SK-N-SH (cell line): ENCODE results near the gene ZNF30. TPM values are rescaled to one million over a fixed set of nuclear protein-coding genes. Genes with fewer than 3 reads are reported as not detected.
A peak's percentile ranks its signal among the peaks of the same experiment; 100 is the strongest.

Source experiments
- CTCF ChIA-PET: fragments of 300-600, 350-600 bp; formaldehyde crosslinking; extraction: SDS; loops from one replicate; lab custom pipeline; 2021; lab: Yijun Ruan, JAX
- POLR2A ChIA-PET: fragments of 350-600 bp; sonication (Branson Sonifier 250); formaldehyde crosslinking; extraction: SDS; loops from one replicate; lab custom pipeline; 2020; ENCODE audit warnings: antibody characterized with exemption, inconsistent platforms; lab: Yijun Ruan, JAX
- DNase-seq: peaks from one replicate; pipeline ENCODE4 v3.0.0; 2012
- H2AFZ ChIP-seq: fragments of 200-600 bp; sonication (generic); 2 replicates; pipeline ENCODE4 v1.8.1; 2016; ENCODE audit warnings: antibody characterized with exemption, mild to moderate bottlenecking, low read depth
- H3F3A ChIP-seq: fragments of 200-600 bp; sonication (generic); replicated peaks from 2 replicates; pipeline ENCODE3; 2016; ENCODE audit warnings: antibody characterized with exemption, mild to moderate bottlenecking; ENCODE audit not compliant: insufficient read depth
- H3K27ac ChIP-seq, 2 experiments: fragments of 200-500 bp in 1 of 2; fragments of 200-600 bp in 1 of 2; sonication (Bioruptor generic) in 1 of 2; sonication (generic), shearing (Covaris generic) in 1 of 2; 2 replicates each; pipeline versions ENCODE4 v1.5.1 to v1.6.1; 2014 to 2016; ENCODE audit warnings: low read depth in 2 of 2, inconsistent platforms in 1 of 2, low read length in 1 of 2, mild to moderate bottlenecking in 1 of 2, mixed read lengths in 1 of 2
- H3K27me3 ChIP-seq: fragments of 200-600 bp; sonication (generic), shearing (Covaris generic); 2 replicates; pipeline ENCODE4 v1.6.1; 2016; ENCODE audit warnings: mixed run types; ENCODE audit not compliant: insufficient read depth
- H3K36me3 ChIP-seq, 2 experiments: fragments of 200-500 bp in 1 of 2; fragments of 200-600 bp in 1 of 2; sonication (Bioruptor generic) in 1 of 2; sonication (generic) in 1 of 2; replicated peaks in 1 of 2; 2 replicates each; pipeline versions ENCODE3 to v1.5.1; 2014 to 2016; ENCODE audit warnings: low read length in 1 of 2, mild to moderate bottlenecking in 1 of 2; ENCODE audit not compliant: insufficient read depth in 2 of 2, control insufficient read depth in 1 of 2
- H3K4me1 ChIP-seq, 2 experiments: fragments of 200-500 bp in 1 of 2; fragments of 200-600 bp in 1 of 2; sonication (Bioruptor generic) in 1 of 2; sonication (generic), shearing (Covaris generic) in 1 of 2; 2 replicates each; pipeline versions ENCODE4 v1.5.1 to v1.6.1; 2014 to 2016; ENCODE audit warnings: low read depth in 1 of 2, low read length in 1 of 2, mixed run types in 1 of 2; ENCODE audit not compliant: insufficient read depth in 2 of 2, control insufficient read depth in 1 of 2
- H3K4me2 ChIP-seq: fragments of 200-600 bp; sonication (generic), shearing (Covaris generic); 2 replicates; pipeline ENCODE4 v1.6.1; 2017; ENCODE audit warnings: mixed run types
- H3K4me3 ChIP-seq, 2 experiments: fragments of 200-500 bp in 1 of 2; fragments of 200-600 bp in 1 of 2; sonication (Bioruptor generic) in 1 of 2; sonication (generic), shearing (Covaris generic) in 1 of 2; 2 replicates each; pipeline versions ENCODE4 v1.5.1 to v1.8.1; 2014 to 2016; ENCODE audit warnings: low read depth in 2 of 2, inconsistent platforms in 1 of 2, low read length in 1 of 2, mild to moderate bottlenecking in 1 of 2, mixed read lengths in 1 of 2, moderate library complexity in 1 of 2
- H3K79me2 ChIP-seq: fragments of 200-600 bp; sonication (generic); 2 replicates; pipeline ENCODE4 v1.8.1; 2017; ENCODE audit warnings: mild to moderate bottlenecking; ENCODE audit not compliant: insufficient read depth
- H3K9ac ChIP-seq: fragments of 200-600 bp; sonication (generic); 2 replicates; pipeline ENCODE4 v1.6.1; 2017; ENCODE audit warnings: mixed run types
- H3K9me2 ChIP-seq: fragments of 200-600 bp; sonication (generic); 2 replicates; pipeline ENCODE4 v1.6.1; 2017; ENCODE audit warnings: mixed run types
- H3K9me3 ChIP-seq: fragments of 200-600 bp; sonication (generic); 2 replicates; pipeline ENCODE4 v1.6.1; 2017; ENCODE audit warnings: mixed run types, mild to moderate bottlenecking, moderate library complexity
- H4K20me1 ChIP-seq: fragments of 200-600 bp; sonication (generic); 2 replicates; pipeline ENCODE4 v1.6.1; 2017; ENCODE audit warnings: mild to moderate bottlenecking, mixed run types; ENCODE audit not compliant: insufficient read depth
- CHD2 ChIP-seq: fragments of 150-350 bp; IDR thresholded peaks from 2 replicates; pipeline ENCODE4 v1.6.1; 2018; ENCODE audit warnings: low read length; ENCODE audit not compliant: partially characterized antibody
- FOXM1 ChIP-seq: IDR thresholded peaks from 2 replicates; pipeline ENCODE4 v1.4.0; 2012; ENCODE audit warnings: low read depth, mild to moderate bottlenecking
- GABPA ChIP-seq: IDR thresholded peaks from 2 replicates; pipeline ENCODE4 v1.4.0; 2012; ENCODE audit warnings: low read depth, mild to moderate bottlenecking
- GATA2 ChIP-seq: sonication (generic); formaldehyde crosslinking; IDR thresholded peaks from 2 replicates; pipeline ENCODE4 v1.5.0; 2020; ENCODE audit warnings: mild to moderate bottlenecking, missing genetic modification reagents
- MAX ChIP-seq: IDR thresholded peaks from 2 replicates; pipeline ENCODE4 v1.4.0; 2012; ENCODE audit warnings: low read depth
- NFIC ChIP-seq: IDR thresholded peaks from 2 replicates; pipeline ENCODE4 v1.4.0; 2012; ENCODE audit warnings: borderline replicate concordance
- POLR2AphosphoS5 ChIP-seq: IDR thresholded peaks from 2 replicates; pipeline ENCODE4 v1.6.1; 2012; ENCODE audit warnings: low read depth, low read length
- RFX5 ChIP-seq: IDR thresholded peaks from 2 replicates; pipeline ENCODE4 v1.6.1; 2012; ENCODE audit warnings: mild to moderate bottlenecking, improper control_type of control experiment, low read length
- SIN3A ChIP-seq: IDR thresholded peaks from 2 replicates; pipeline ENCODE4 v1.6.1; 2012; ENCODE audit warnings: low read depth, mild to moderate bottlenecking, low read length, moderate library complexity, borderline replicate concordance
- TAF1 ChIP-seq: IDR thresholded peaks from 2 replicates; pipeline ENCODE4 v1.6.1; 2012; ENCODE audit warnings: low read depth, mild to moderate bottlenecking, low read length, moderate library complexity, borderline replicate concordance
- TEAD4 ChIP-seq: IDR thresholded peaks from 2 replicates; pipeline ENCODE4 v1.4.0; 2012; ENCODE audit warnings: mild to moderate bottlenecking, borderline replicate concordance; ENCODE audit not compliant: insufficient read depth
- USF2 ChIP-seq: fragments of 150-350 bp; IDR thresholded peaks from 2 replicates; pipeline ENCODE4 v1.6.1; 2017; ENCODE audit warnings: antibody characterized with exemption, low read length, low read depth, borderline replicate concordance
- WGBS: methylation state at CpG from one replicate; pipeline ENCODE4 v1.1.6; 2017; ENCODE audit warnings: low lambda C conversion rate; 5-methylcytosine and 5-hydroxymethylcytosine counted together
- polyA plus RNA-seq, 3 experiments: library from polyadenylated mRNA; depleted of rRNA; stranded (reverse); fragments of >200 nt; gene quantifications; 2 replicates each; pipeline ENCODE4 v1.2.3, GENCODE V29; 2012
- TF ChIP-seq, protein P1 (sequence below): fragments of 150-350 bp; IDR thresholded peaks from 2 replicates; pipeline ENCODE4 v1.6.1; 2016; ENCODE audit warnings: mild to moderate bottlenecking, low read depth, low read length
- TF ChIP-seq, protein P2 (sequence below): IDR thresholded peaks from 2 replicates; pipeline ENCODE4 v1.4.0; 2012; ENCODE audit warnings: low read depth, borderline replicate concordance

Gene ZNF30
- polyA plus RNA-seq, 1 of the 3 experiments (the other 2 are of a cell fraction) = 1.7 TPM

DNA sequence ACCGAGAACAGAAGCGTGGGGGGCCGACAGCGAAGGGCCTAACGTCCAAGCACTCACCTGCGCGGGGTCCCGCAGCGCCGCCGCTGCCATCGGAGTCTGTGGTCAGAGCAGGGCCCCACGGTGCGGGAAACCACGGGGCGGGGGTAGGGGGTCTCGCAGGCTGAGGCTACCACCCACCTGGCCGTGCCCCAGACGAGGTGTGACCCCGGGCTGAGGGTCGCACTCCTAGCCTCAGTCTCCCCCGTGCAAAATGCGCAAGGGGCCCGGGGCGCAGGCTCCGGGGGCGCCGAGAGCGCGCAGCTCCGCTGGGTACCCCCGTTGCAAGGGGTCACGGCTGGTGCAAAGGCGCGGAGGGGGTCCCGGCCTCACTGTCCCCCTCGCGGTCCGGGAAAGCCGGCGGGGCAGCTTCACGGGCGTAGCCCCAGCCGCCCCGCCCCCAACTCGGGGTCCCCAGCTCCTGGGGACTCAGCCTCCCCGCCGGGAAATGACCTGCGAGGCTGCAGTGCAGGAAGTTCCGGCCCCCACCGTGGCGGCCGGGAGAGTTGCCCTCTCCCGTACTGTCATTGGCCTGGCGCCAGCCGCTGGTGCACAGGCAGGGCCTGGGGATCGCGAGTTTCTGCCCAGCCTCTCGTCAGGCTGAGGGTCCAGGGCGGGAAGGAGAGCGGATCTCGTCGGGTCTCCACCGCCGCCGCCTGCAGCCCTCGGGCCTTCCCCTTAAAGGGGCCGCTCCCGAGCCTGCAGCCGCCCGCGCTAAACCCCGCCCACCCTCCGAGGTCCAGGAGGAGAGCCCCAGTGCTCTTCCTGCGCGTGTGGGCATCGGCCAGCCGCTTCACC is 37.1 kb downstream of the ZNF30 start, which contains the start of gene ZNF792:
ZNF792 (minus strand) TSS at position 657 of the 834 bp plus-strand sequence; CDS start at position 90, 567 bp downstream.
- DNase-seq = peak; percentile 91
- no peaks in the 10 kb centered on the region for H3K27me3 ChIP-seq
- WGBS = 27% methylated on average over 19 of the region's 78 CpGs
- H3K27ac ChIP-seq = peak within 1 kb of the TSS in 1 of 2 experiments; percentile 94; a peak in 2 of 4 replicates
- H2AFZ ChIP-seq = peak within 1 kb of the TSS; percentile 95
- no peaks in the 10 kb centered on the region for H3K9me2 ChIP-seq
- H3K4me3 ChIP-seq = peak within 1 kb of the TSS; percentile 95
- ChIA-PET CTCF (interaction anchor here (0.9 to 4.0 kb wide), 3 partner anchors 8 to 116 kb away, joined by 3 to 32 read pairs (median 5); no protein-coding TSS in a partner anchor), POLR2A (interaction anchor here (0.6 to 1.3 kb wide), 4 partner anchors 38 to 286 kb away, joined by 3 to 4 read pairs (median 4); partner anchors contain the start of gene ZNF302)
- H4K20me1 ChIP-seq = no peaks in the 10 kb centered on the region
- H3K9me3 ChIP-seq = no peaks in the 10 kb centered on the region
- peaks cover 11 to 19% of the 10 kb centered on the region in 2 experiments for H3K36me3 ChIP-seq
- H3K79me2 ChIP-seq = peaks cover 23% of the 10 kb centered on the region; the same call in 1 of the 2 replicates
- peak within 1 kb of the TSS; percentile 68 for H3K9ac ChIP-seq
- peak within 1 kb of the TSS; percentile 97 for H3K4me2 ChIP-seq
- no peaks in the 10 kb centered on the region for H3F3A ChIP-seq
- H3K4me1 ChIP-seq = peaks cover 0 to 21% of the 10 kb centered on the region in 2 experiments; a peak in 2 of 4 replicates
- TF ChIP-seq TEAD4 = no peak
- TF ChIP-seq GATA2 (CRISPR knock-in tag) = no peak
- no peak for TF ChIP-seq FOXM1
- TF ChIP-seq RFX5 = no peak
- no peak for TF ChIP-seq USF2
- TF ChIP-seq POLR2AphosphoS5 = peak; percentile 46; the same call in 1 of the 2 replicates
- TF ChIP-seq, protein P1, sequence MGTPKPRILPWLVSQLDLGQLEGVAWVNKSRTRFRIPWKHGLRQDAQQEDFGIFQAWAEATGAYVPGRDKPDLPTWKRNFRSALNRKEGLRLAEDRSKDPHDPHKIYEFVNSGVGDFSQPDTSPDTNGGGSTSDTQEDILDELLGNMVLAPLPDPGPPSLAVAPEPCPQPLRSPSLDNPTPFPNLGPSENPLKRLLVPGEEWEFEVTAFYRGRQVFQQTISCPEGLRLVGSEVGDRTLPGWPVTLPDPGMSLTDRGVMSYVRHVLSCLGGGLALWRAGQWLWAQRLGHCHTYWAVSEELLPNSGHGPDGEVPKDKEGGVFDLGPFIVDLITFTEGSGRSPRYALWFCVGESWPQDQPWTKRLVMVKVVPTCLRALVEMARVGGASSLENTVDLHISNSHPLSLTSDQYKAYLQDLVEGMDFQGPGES = no peak
- TF ChIP-seq CHD2 = peak; percentile 68
- TF ChIP-seq GABPA = peak; percentile 66
- TF ChIP-seq, protein P2, sequence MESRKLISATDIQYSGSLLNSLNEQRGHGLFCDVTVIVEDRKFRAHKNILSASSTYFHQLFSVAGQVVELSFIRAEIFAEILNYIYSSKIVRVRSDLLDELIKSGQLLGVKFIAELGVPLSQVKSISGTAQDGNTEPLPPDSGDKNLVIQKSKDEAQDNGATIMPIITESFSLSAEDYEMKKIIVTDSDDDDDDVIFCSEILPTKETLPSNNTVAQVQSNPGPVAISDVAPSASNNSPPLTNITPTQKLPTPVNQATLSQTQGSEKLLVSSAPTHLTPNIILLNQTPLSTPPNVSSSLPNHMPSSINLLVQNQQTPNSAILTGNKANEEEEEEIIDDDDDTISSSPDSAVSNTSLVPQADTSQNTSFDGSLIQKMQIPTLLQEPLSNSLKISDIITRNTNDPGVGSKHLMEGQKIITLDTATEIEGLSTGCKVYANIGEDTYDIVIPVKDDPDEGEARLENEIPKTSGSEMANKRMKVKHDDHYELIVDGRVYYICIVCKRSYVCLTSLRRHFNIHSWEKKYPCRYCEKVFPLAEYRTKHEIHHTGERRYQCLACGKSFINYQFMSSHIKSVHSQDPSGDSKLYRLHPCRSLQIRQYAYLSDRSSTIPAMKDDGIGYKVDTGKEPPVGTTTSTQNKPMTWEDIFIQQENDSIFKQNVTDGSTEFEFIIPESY = no peak
- 0 out of 2 replicates have a peak, but pooled peaks have one; percentile 22 for TF ChIP-seq TAF1
- no peak for TF ChIP-seq SIN3A
- peak; percentile 44; the same call in 1 of the 2 replicates for TF ChIP-seq NFIC
- TF ChIP-seq MAX = 0 out of 2 replicates have a peak, but pooled peaks have one; percentile 24
